ENCODE results near the gene FREM1.

DNA sequence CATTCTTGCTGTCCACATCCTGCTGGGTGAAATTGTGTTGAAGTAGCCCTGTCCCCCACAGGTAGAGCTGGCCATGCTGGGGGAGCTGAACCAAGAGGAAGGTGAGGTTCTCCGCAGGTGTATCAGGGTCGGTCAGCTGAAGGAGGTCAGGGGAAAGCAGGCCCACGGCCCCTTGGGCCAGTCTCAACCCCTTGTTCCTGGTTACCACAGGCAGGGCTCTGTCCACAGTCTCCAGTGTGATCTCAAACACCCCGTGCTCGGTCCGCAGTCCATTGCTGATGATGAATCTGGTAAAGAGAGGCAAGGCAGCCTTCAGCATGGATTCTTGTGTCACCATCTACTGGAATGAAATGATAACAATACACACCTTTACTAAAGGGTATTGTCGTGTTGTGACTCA, 134.3 kb downstream of the FREM1 start:
- TF ChIP-seq, protein P1, sequence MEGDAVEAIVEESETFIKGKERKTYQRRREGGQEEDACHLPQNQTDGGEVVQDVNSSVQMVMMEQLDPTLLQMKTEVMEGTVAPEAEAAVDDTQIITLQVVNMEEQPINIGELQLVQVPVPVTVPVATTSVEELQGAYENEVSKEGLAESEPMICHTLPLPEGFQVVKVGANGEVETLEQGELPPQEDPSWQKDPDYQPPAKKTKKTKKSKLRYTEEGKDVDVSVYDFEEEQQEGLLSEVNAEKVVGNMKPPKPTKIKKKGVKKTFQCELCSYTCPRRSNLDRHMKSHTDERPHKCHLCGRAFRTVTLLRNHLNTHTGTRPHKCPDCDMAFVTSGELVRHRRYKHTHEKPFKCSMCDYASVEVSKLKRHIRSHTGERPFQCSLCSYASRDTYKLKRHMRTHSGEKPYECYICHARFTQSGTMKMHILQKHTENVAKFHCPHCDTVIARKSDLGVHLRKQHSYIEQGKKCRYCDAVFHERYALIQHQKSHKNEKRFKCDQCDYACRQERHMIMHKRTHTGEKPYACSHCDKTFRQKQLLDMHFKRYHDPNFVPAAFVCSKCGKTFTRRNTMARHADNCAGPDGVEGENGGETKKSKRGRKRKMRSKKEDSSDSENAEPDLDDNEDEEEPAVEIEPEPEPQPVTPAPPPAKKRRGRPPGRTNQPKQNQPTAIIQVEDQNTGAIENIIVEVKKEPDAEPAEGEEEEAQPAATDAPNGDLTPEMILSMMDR (IDR thresholded peaks at IDR 0.05), result no peak
- TF ChIP-seq POLR2A (IDR thresholded peaks at IDR 0.05), result no peak
